ENCODE results near the gene CHD3.

- TF ChIP-seq CTCF (IDR thresholded peaks at IDR 0.05; ENCODE audit: poor library complexity) (no peak), EZH2 (IDR thresholded peaks at IDR 0.05; ENCODE audit: borderline replicate concordance) (no peak)
Measured at GRCh38 chr17:7951143-7951792, 62.7 kb downstream of the CHD3 start.

Data from hepatocyte (in vitro differentiated cells).